Inflammatory macrophage treated with lipopolysaccharide for 4 hours (primary cell): ENCODE measurements around the gene ERC2.
A peak's percentile ranks its signal among the peaks of the same experiment; 100 is the strongest.

Experiments used
- DNase-seq: peaks from one replicate; pipeline ENCODE4 v3.0.0-alpha.2; 2020

The ERC2 gene

GRCh38 chr3:55531321-55531720, 936.9 kb downstream of the ERC2 start:
- DNase-seq: peak; percentile 1

- no peak for DNase-seq
These were observed 940.9 kb downstream of the ERC2 start for GRCh38 chr3:55527361-55527760.

DNA sequence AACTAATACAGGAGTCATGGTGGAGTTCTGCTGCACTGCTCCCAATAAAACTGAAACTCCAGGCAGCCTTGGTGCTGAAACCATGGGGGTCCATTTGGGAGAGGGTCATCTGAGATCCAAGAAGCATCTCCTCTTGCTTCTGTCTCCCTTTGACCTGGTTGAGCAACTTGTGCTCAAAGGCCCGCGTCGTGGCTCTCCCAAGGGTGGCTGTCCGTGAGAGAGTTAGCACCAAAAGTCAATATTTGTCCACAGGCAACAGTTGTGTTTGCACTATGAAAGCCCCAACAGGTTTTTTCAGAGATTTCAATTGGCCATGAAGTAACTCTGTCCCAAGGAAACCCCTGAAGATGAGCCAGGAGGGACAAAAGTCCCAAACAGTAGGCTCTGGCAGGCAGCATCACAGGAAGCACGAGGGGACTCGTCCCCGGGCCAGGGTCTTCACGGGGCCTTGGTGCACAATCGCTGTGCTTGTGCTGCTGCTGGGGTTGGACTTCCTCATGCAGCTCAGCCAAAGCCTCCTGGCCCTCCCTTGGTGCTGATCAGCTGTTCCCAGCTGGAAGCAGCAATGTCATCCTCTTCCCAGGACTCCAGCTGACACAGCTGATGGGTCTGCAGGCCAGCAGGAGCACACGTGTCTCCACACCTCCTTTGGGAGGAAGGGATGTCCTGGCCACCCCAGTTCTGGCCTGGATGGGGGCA, 941.8 kb downstream of the ERC2 start:
- DNase-seq: no peak

DNA sequence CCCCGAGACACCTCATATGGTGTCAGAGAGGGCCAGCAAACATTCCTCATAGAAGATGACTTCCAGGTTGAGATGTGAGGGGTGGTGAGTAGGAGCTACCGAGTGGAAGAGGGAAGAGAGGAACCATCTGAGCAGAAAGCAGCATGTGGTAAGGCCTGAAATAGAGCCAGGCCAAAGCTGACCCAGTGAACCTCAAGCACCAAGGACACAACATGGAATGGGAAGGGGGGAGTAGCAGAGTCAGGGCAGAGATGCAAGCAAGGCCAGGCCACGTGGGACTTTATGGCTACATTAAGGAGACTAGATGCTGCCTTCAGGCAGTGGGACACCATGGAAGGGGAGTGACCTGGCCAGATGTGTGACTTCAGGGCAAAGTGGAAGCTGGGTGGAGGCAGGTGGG, 942.8 kb downstream of the ERC2 start:
- DNase-seq: no peak

DNA sequence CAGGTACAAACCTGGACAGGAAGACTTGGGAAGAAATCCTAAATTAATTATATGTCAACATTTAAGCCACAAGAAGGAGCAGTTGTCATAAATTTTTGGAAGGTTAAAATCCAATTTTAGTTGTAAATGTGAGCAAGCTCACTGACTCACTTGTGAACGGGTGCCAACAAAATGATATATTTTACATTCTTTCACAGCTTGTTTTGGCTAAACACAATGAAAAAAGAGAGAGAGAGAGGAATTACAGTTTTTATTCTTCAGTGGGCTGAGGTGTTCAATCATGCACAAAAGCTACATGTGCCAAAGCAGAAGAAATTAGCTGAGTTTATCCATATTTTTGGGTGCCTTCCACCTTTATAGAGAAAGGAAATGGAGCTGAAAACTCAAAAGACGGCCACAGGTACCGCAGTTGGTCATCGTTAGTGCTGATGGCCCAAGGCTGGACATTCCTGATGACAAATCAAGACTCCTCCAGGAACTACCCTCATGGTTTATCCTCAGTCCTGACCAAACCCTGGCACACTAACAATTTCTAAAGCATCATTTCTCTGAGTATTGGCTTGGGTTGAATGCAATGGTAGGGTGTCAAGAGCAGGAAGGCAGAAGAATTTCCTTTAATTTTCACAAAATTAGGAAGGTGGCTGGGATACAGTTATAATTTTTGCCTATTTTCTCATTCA, 943.6 kb downstream of the ERC2 start:
- no peak for DNase-seq

DNA sequence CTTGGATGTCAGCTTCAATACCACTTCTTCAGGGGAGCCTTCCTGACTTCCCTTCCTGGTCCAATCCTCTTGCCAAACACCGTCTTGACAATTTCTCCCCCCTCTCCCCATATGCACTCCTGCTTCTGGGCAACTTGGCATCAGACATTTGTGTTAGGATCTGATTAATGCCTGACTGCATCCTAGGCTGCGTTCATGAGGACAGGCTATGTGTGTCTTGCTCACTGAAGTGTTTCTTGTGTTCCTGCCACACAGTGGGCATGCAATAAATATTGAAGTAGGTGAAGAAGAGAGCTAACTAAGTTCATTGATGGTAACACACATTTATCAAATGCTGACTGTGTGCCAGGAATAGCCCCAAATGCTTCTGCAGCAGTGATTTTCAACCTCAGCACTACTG, 944.8 kb downstream of the ERC2 start:
- DNase-seq: no peak

DNA sequence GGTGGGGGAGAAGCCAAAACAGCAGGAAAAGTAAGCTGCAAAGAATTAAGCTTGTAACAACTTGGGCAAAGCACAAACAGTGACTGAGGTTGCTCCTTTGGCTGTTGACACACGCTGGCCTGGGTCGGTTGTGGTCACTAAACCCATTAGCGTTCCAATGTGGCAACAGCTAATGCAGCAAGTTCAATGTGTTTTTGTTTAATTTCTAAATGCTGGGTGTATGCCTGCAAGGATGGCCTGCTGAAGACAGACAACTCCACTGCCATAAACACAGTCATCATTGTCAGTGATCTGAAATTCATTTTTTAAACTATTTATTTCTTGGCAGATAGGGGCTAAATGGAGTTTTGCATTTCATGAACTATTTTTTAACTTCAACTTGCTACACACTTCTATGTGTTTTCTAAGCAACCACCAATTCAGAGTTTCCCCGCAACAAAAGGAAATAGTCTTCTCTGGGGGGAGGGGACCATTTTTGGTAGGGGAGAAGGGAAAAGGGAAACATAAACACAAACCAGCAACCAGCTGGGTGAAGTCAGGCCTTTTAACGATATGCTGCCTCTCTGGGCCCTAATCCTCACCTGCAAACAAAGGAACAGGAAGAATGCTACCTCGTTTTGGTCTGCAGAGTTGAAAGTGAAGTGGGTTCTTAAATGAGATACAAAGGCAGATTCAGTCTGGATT, 946.4 kb downstream of the ERC2 start:
- no peak for DNase-seq

DNA sequence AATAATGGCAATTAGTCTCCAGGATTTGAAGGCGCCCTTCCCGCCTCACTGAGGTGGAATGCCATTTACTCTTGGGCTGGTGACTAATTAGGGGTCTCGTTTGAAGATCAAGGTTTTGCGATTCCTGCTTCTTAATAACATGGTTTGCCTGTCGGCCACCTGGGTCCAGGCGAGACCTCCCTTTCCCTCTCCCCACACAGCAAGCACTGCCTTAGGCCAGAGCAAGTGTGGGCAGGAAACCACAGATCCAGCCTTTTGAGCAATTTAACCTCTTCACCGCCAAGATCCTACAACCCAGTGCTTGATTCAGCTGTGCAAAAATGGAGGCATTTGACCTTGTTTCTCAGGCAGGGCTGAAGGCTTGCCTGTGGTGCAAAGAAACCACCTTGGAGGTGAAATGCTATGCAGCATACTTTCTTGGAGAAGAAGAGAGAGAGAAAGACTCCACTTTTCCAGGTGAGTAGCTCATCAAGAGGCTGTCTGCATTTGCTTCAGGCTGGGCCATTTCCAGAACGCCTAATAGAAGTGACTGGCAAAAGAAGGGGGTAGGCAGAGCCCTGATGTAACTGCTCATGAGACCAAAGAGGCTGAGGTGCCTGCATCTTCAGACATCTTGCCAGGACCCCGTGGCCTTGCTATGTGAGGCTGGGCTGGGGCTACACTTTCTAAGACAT, 947.1 kb downstream of the ERC2 start:
- DNase-seq: no peak

DNA sequence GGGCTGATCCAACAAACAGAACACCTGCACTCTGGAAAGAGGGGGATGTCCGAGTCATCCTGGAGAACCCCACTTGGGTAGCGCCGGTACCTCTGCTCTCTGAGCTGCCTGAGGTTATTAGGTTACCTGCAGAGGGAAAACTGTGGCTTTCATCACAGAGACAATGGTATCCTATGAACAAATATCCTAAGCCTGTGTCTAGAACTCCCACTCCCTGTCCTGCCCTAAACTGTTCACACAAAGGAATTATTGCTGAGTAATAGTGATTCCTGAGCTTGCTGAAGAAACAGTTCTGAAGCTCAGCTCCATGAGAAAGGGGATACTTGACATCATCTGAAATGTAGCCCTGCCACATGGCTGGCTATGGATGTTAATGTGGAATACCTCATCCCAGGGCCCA, 949.2 kb downstream of the ERC2 start:
- DNase-seq: no peak

- DNase-seq: no peak
These were observed 949.8 kb downstream of the ERC2 start for GRCh38 chr3:55518451-55518850.

DNA sequence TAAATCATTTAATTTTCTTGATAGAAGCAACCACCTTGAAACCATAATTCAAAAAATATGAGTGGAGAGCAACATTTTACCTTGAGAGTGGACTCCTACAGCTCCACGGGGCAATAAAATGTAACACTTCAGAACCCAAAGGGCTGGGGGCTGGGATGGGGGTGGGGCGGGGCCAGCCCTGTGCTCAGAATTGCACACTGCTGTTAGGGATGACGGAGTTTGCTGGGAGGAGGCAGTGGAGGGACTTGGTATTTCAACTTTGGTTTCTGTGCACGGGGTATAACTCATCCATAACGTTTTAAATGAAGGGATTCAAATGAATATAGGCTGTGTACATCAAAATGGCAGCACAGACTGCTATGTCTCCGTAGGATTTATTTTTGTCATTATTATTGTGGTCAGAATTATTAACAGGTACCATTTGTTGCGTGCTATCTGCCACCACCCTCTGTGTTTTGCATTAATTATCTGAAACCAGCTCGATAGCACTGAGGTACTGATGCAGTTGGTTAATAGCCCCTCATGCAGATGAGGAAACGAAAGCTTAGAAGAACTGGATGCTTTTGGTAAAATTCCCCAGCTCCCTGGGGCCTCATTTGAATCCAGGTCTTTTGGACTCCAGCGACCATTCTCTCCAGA, 951.8 kb downstream of the ERC2 start:
- no peak for DNase-seq

DNA sequence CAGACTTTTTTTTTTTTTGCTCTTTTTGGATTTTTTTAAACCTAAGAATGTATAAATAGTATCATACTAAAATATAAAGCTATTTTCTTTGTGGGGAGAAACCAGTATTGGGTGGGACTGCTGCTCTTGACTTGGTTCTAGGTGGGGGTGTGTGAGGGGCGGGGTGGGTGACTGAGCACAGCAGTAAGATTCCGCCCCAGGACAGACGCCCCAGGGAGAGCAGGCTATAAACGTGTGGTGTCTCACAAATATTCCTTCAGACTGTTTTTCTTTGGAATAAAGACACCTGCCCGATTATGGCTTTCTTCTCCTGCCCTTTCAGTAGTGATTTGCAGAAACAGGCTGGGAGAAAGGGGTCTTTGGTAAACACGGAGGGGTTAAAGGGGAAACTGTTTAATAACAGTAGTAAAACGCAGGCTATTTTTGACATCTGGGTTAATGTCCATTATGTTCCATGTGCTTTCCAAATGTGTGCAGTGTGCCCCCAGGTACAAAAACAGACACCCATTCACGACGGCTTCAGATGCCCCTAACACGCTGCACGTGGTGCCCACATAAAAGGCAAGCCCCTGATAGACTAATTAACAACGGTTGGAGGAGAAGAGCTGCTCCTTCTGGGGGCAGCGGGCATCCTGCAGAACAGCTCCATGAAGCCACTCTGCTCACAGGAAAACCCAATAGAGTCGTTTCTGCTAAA, 952.6 kb downstream of the ERC2 start:
- DNase-seq: no peak

- DNase-seq: no peak
These were observed 953.3 kb downstream of the ERC2 start for GRCh38 chr3:55514962-55515361.

DNA sequence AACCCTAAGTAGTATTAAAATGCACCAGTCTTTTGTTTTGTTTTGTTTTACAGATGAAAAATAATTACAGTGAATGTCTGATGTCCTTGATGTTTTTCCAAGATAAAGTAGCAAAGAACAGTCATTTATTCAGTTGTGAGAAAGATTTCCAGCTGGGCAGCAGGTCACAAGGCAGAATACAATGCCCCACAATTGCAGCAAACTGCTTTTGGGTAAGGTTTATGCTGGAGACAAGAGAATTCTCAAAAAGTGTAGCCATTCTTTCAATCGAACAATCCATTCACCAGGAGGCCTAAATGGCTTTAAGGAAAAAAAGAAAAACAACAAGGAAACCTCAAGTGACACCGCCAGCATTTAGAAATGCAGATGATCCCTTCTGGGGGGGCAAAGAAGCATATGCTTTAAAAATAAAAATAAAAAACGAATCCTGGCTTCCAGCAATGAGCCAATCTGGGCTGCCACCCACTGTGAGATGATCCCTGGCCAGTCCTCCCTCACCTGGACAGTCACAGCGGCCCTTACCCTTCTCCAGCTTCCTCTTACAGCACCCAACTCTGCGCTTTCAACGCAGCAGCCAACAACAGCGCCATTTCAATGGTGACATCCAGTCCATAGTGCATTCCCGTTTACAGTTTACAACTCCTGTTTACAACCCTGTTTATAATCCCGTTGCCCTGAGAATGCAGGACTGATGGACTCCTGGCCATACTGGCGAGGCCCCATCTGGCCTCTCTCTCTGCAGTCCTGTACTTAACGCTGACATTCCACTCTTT, 955.5 kb downstream of the ERC2 start:
- DNase-seq: no peak

DNA sequence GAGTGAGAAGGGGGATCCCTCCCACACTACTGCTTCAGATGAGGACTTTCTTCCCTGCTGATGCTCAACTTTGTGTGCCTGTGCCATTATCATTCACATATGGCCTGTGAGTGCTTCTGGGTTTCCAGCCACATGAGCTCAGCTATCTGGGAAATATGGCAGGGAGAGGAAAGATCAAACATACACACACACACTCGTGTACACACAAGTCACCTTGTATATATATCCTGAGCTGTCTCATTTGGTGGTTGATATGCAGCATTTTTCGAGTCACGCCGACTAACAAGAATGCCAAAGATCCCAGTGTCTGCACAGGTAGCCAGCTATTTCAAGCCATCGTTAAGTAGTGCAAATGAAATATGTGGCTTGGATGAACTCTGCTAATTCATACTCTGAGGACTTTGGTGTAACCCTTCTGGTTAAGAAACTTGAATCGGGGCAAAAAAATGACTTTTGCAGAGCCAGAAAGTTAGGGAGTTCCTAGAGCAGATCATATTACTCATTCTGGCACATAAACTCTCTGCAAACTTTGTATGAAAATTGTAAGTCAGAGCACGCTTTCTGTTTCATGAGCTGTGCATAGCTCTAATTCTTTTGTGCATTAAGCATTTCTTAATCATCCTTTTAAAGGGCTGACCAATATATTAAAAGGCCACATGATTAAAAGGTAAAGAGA, 956.2 kb downstream of the ERC2 start:
- no peak for DNase-seq

- no peak for DNase-seq
These were observed 959.9 kb downstream of the ERC2 start for GRCh38 chr3:55508335-55508734.

DNA sequence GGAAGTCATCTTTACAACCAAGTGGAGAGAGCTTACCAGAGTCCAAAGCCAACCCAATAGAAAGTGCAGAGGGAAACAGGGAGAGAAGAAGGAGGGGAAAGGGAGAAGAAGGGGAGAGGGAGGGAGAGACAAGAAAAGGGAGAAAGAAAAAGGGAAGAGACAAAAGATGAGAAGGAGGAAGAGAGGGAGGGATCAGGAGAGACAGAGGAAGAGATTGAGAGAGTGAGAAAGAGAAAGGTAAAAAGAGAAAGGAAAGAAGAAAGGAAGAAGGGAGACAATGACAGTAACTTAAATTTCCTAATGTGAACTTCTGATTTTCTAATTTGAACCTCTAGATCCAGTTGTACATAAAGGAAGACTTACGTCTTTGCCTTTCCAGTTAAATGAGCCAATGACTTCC, 960.5 kb downstream of the ERC2 start:
- no peak for DNase-seq

DNA sequence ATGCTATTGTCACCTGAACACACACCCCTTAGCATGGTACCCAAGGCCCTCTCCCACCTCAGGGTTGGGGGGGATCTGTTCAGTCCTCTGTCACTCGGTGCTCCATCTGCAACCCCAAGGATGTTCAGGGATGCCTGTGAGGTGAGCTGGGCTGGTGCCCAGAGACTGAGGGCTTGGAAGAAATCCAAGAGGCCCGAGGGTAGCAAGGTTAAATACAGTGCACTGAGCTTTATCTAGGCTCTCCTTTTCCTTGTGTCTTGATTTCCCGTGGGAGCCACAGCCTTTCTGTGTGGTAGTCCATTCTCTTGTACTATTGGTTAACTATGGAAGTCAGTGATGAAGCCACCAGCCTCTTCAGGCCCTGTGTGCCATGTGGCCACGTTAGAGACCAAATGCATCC, 962.5 kb downstream of the ERC2 start:
- DNase-seq: no peak

DNA sequence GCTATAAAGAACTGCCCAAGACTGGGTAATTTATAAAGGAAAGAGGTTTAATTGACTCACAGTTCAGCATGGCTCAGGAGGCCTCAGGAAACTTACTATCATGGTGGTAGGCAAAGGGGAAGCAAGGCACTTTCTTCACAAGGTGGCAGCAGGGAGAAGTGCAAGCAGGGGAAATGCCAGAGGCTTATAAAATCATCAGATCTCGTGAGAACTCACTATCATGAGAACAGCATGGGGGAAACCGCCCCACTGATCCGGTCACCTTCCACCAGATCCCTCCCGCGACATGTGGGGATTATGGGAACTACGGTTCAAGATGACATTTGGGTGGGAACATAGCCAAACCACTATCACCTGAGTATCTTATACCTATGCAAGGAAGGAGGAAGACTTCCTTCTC, 963.2 kb downstream of the ERC2 start:
- DNase-seq: peak; percentile 47

DNA sequence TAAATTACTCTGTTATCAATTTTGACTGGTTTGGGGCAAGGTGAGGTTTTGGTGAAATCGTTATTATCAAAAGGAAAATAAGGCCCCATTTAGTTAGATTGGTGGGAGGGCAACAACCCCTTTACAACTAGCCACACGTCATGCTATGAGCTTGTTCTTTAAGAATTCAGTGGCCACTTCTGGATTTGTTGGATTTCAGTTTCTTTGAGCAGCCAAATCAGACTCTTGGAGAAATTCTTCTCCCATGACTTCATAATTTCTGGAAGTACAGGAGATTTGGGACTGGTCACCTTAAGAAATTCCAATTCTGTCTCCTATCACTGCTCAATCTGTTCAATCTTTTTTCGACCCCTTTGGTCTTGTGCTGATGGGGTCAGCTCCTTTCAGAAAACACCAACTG, 966.4 kb downstream of the ERC2 start:
- DNase-seq: no peak
